Glutamatergic neuron (in vitro differentiated cells): ENCODE results near the gene HCN2. TPM values are rescaled to one million over a fixed set of nuclear protein-coding genes. Genes with fewer than 3 reads are reported as not detected.

Experiments used
- DNase-seq: peaks from one replicate; pipeline ENCODE4 v3.0.0; 2022
- H3K27ac Mint-ChIP-seq: one replicate; pipeline ENCODE4 v1.8.0; 2020; ENCODE audit warnings: mild to moderate bottlenecking, mixed read lengths, inconsistent platforms; ENCODE audit not compliant: unreplicated experiment
- H3K27me3 Mint-ChIP-seq: one replicate; pipeline ENCODE4 v1.8.0; 2020; ENCODE audit warnings: mild to moderate bottlenecking, moderate library complexity, mixed read lengths, inconsistent platforms; ENCODE audit not compliant: unreplicated experiment
- H3K36me3 Mint-ChIP-seq: one replicate; pipeline ENCODE4 v1.8.0; 2020; ENCODE audit warnings: mild to moderate bottlenecking, mixed read lengths, inconsistent platforms; ENCODE audit not compliant: unreplicated experiment
- H3K4me1 Mint-ChIP-seq: one replicate; pipeline ENCODE4 v1.8.0; 2020; ENCODE audit warnings: mild to moderate bottlenecking, low read depth, mixed read lengths, inconsistent platforms; ENCODE audit not compliant: unreplicated experiment
- H3K4me3 Mint-ChIP-seq: one replicate; pipeline ENCODE4 v1.8.0; 2020; ENCODE audit warnings: mild to moderate bottlenecking, mixed read lengths, inconsistent platforms; ENCODE audit not compliant: unreplicated experiment
- H3K9me3 Mint-ChIP-seq: one replicate; pipeline ENCODE4 v1.8.0; 2020; ENCODE audit warnings: mild to moderate bottlenecking, moderate library complexity, mixed read lengths, inconsistent platforms; ENCODE audit not compliant: unreplicated experiment
- total RNA-seq: library from RNA; stranded (reverse); fragmentation: NEBNext Ultra II Directional; extraction: Animal tissue kit (Norgen Biotek cat#: 25700); gene quantifications from one replicate; pipeline ENCODE4 v1.2.1, GENCODE V29; 2021; ENCODE audit not compliant: unreplicated experiment
- TF ChIP-seq, protein P1 (sequence below): fragments of 200-600 bp; sonication (generic); IDR thresholded peaks from one replicate; pipeline ENCODE4 v1.5.0; 2021; ENCODE audit not compliant: partially characterized antibody, unreplicated experiment

HCN2 gene
- total RNA-seq, 1 donor from 2014 or later: 33.2 TPM

DNA sequence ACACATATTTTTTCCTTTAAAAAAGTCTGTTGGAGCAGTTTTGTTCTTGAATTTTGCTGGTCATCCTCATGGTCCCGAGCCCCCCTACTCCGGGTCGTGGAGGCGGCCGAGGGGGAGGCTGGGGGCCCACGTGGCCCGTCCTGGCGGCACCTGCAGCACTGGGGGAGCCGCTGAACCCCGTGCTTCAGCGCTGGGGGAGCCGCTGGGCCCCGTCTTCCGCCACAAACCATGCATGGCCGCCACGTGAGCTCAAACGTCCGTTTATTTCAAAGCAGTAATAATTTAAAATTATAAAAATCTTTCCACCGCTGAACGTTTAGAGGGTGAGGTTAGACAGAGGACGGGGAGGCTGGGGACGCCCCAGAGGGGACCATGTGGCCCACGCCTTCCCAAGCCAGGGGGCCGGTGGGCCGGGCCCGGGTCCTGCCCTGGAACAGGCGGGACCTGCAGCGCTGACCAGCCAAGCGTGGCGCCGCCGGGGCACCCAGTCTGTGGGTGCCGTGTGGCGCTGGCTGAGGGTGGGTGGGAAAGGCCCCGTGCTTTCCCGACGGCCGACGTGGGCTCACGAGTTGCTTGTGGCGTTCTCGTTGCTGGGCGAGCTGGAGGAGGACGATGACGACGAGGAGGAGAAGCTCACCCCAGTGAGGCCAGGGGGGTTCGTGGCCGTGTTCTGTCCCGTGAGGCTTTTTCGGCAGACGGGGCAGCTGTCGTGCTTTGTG lies 58.0 kb downstream of the HCN2 start:
- Mint-ChIP-seq H3K4me1 (no peaks in the 10 kb centered on the region), H3K9me3 (peaks cover 3% of the 10 kb centered on the region), H3K4me3 (no peak overlapping the region), H3K27ac (no peak overlapping the region), H3K27me3 (peaks cover 4% of the 10 kb centered on the region), H3K36me3 (no peaks in the 10 kb centered on the region)
- TF ChIP-seq, protein P1, sequence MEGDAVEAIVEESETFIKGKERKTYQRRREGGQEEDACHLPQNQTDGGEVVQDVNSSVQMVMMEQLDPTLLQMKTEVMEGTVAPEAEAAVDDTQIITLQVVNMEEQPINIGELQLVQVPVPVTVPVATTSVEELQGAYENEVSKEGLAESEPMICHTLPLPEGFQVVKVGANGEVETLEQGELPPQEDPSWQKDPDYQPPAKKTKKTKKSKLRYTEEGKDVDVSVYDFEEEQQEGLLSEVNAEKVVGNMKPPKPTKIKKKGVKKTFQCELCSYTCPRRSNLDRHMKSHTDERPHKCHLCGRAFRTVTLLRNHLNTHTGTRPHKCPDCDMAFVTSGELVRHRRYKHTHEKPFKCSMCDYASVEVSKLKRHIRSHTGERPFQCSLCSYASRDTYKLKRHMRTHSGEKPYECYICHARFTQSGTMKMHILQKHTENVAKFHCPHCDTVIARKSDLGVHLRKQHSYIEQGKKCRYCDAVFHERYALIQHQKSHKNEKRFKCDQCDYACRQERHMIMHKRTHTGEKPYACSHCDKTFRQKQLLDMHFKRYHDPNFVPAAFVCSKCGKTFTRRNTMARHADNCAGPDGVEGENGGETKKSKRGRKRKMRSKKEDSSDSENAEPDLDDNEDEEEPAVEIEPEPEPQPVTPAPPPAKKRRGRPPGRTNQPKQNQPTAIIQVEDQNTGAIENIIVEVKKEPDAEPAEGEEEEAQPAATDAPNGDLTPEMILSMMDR: no peak
- no peak for DNase-seq

GRCh38 chr19:648305-648704 lies 58.6 kb downstream of the HCN2 start:
- Mint-ChIP-seq H3K27me3 (peaks cover 4% of the 10 kb centered on the region), H3K27ac (no peak overlapping the region), H3K9me3 (peaks cover 3% of the 10 kb centered on the region), H3K36me3 (no peaks in the 10 kb centered on the region), H3K4me1 (no peaks in the 10 kb centered on the region), H3K4me3 (no peak overlapping the region)
- TF ChIP-seq, protein P1: no peak
- no peak for DNase-seq

DNA sequence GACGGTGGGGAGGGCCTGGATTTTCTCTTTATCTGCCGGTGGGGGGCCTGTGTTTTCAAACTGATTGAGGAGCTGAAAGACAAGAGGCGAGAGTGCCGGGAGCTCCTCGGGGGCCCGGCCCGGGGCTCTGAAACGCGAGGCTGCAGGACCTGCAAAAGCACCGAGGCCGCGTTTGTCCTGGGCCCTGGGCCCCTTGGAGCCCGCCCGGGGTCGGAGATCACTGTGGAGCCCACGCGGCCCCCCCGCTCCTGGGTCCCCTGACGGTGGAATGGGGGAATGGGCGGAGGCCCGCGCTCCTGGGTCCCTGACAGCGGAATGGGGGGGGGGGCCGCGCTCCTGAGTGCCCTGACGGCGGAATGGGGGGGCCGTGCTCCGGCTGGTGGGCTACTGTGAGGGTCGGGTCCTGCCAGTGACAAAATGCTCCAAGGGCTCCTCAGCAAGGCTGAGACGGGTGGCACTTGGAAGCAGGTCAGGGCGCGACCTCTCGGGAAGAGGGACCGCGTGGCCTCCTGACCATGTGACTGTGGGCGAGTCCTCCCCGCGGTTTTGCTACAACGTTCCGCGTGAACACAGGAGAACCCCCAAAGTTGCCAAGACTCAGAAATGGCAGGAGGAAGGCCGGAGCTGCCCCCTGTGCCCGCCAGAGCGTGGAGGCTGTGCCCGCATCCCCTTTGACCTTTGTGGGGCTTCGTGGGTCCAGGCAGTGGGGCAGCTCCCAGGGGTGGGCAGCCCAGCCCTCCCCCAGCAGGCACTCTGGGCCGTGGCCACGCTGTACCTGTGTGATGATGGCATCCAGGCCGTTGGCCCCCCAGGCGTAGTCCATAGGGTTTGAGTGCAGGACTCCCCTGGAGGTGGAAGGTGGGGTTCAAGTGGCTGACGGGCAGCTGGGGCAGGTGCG lies 59.5 kb downstream of the HCN2 start:
- peaks cover 4% of the 10 kb centered on the region for H3K27me3 Mint-ChIP-seq
- TF ChIP-seq, protein P1: no peak
- no peaks in the 10 kb centered on the region for H3K4me1 Mint-ChIP-seq
- H3K9me3 Mint-ChIP-seq: peaks cover 6% of the 10 kb centered on the region
- no peaks in the 10 kb centered on the region for H3K36me3 Mint-ChIP-seq
- DNase-seq: no peak
- H3K4me3 Mint-ChIP-seq: no peak overlapping the region
- H3K27ac Mint-ChIP-seq: no peak overlapping the region

- Mint-ChIP-seq H3K36me3 (no peaks in the 10 kb centered on the region), H3K4me1 (peaks cover under 1% of the 10 kb centered on the region), H3K9me3 (peaks cover 6% of the 10 kb centered on the region), H3K27ac (no peak overlapping the region), H3K4me3 (no peak overlapping the region), H3K27me3 (peaks cover 6% of the 10 kb centered on the region)
- TF ChIP-seq, protein P1: no peak
- no peak for DNase-seq
These were observed 60.4 kb downstream of the HCN2 start for GRCh38 chr19:650121-650520.
